H1 (cell line): ENCODE data around the gene CDK12. TPM values are rescaled to one million over a fixed set of nuclear protein-coding genes. Genes with fewer than 3 reads are reported as not detected.

Experiments
- CTCF ChIA-PET: fragments of 300-600 bp; sonication (Branson Sonifier 250); formaldehyde crosslinking; loops from one replicate; lab custom pipeline; 2021; ENCODE audit not compliant: partially characterized antibody; lab: Charles Lee
- POLR2A ChIA-PET: fragments of 300-600 bp; sonication (Branson Sonifier 250); formaldehyde crosslinking; loops from one replicate; lab custom pipeline; 2021; ENCODE audit warnings: inconsistent platforms; ENCODE audit not compliant: partially characterized antibody; lab: Charles Lee
- DNase-seq, 2 experiments: peaks; one replicate each; pipeline versions ENCODE4 v3.0.0 to v3.0.0-alpha.2; 2010 to 2022; ENCODE audit warnings: low spot score in 2 of 2, low read depth in 1 of 2, mixed read lengths in 1 of 2
- FAIRE-seq: peaks from 2 replicates; lab custom pipeline; 2011; peaks lifted over from hg19 to GRCh38; lab: Jason Lieb, UNC
- H2AFZ ChIP-seq: 2 replicates; pipeline ENCODE4 v1.8.1; 2012; ENCODE audit warnings: low read length, inconsistent platforms
- H2AK5ac ChIP-seq: 2 replicates; pipeline ENCODE4 v1.6.1; 2013; ENCODE audit warnings: low read depth, low read length
- H2BK120ac ChIP-seq: replicated peaks from 2 replicates; pipeline ENCODE3; 2013; ENCODE audit warnings: low read depth, low read length, inconsistent platforms
- H2BK12ac ChIP-seq: 2 replicates; pipeline ENCODE4 v1.6.1; 2013; ENCODE audit warnings: low read depth, low read length
- H2BK15ac ChIP-seq: 2 replicates; pipeline ENCODE4 v1.6.1; 2013; ENCODE audit warnings: low read length
- H2BK20ac ChIP-seq: 2 replicates; pipeline ENCODE4 v1.6.1; 2013; ENCODE audit warnings: low read length
- H2BK5ac ChIP-seq: 2 replicates; pipeline ENCODE4 v1.6.1; 2013; ENCODE audit warnings: low read depth, low read length
- H3K14ac ChIP-seq: 2 replicates; pipeline ENCODE4 v1.6.1; 2013; ENCODE audit warnings: inconsistent platforms; ENCODE audit not compliant: insufficient read length
- H3K18ac ChIP-seq: 2 replicates; pipeline ENCODE4 v1.6.1; 2013; ENCODE audit warnings: low read length; ENCODE audit errors: extremely low read depth
- H3K23ac ChIP-seq: 2 replicates; pipeline ENCODE4 v1.6.1; 2013; ENCODE audit warnings: inconsistent platforms; ENCODE audit not compliant: insufficient read length
- H3K23me2 ChIP-seq: 2 replicates; pipeline ENCODE4 v1.6.1; 2013; ENCODE audit warnings: low read depth, low read length
- H3K27ac ChIP-seq: 2 replicates; pipeline ENCODE4 v1.6.1; 2011; ENCODE audit warnings: low read depth, low read length, inconsistent platforms
- H3K27me3 ChIP-seq, 4 experiments: replicated peaks in 1 of 4; 1 replicate in 1 of 4; 2 replicates in 3 of 4; pipeline versions ENCODE4 v1.6.1 to v1.8.1; 2011 to 2013; ENCODE audit warnings: low read length in 3 of 4, mild to moderate bottlenecking in 3 of 4, inconsistent platforms in 2 of 4, mixed read lengths in 2 of 4, moderate library complexity in 1 of 4; ENCODE audit not compliant: control insufficient read depth in 3 of 4, insufficient read depth in 3 of 4; ENCODE audit errors: extremely low read depth in 1 of 4
- H3K36me3 ChIP-seq, 4 experiments: 2 replicates each; pipeline versions ENCODE4 v1.6.1 to v1.8.1; 2011 to 2013; ENCODE audit warnings: mild to moderate bottlenecking in 4 of 4, low read length in 3 of 4, moderate library complexity in 2 of 4, control low read depth in 1 of 4, inconsistent platforms in 1 of 4; ENCODE audit not compliant: insufficient read depth in 4 of 4, control insufficient read depth in 2 of 4
- H3K4ac ChIP-seq: replicated peaks from 2 replicates; pipeline ENCODE3; 2013; ENCODE audit warnings: low read length, low read depth, mixed read lengths, inconsistent platforms; ENCODE audit not compliant: insufficient read length
- H3K4me1 ChIP-seq, 4 experiments: replicated peaks in 1 of 4; 1 replicate in 1 of 4; 2 replicates in 3 of 4; pipeline versions ENCODE4 v1.6.1 to v1.8.1; 2011 to 2013; ENCODE audit warnings: low read length in 3 of 4, inconsistent platforms in 2 of 4, mixed read lengths in 1 of 4; ENCODE audit not compliant: insufficient read depth in 4 of 4, control insufficient read depth in 3 of 4
- H3K4me2 ChIP-seq, 2 experiments: 2 replicates each; pipeline versions ENCODE4 v1.6.1 to v1.8.1; 2011 to 2013; ENCODE audit warnings: low read depth in 2 of 2, low read length in 2 of 2, control low read depth in 1 of 2, inconsistent platforms in 1 of 2, mild to moderate bottlenecking in 1 of 2; ENCODE audit not compliant: insufficient read depth in 1 of 2
- H3K4me3 ChIP-seq, 4 experiments: fragments of 200-600, 300-600 bp in 1 of 4; sonication (generic), shearing (Covaris generic), sonication (Bioruptor Twin) in 1 of 4; 2 replicates each; pipeline versions ENCODE4 v1.5.1 to v1.8.1; 2011 to 2016; ENCODE audit warnings: low read length in 4 of 4, low read depth in 3 of 4, control low read depth in 2 of 4, inconsistent platforms in 2 of 4, mild to moderate bottlenecking in 2 of 4, mixed read lengths in 1 of 4, moderate library complexity in 1 of 4; ENCODE audit not compliant: insufficient read depth in 2 of 4; ENCODE audit errors: extremely low read depth in 1 of 4
- H3K56ac ChIP-seq: replicated peaks from 2 replicates; pipeline ENCODE3; 2013; ENCODE audit warnings: low read depth, mild to moderate bottlenecking, mixed read lengths, low read length, inconsistent platforms; ENCODE audit not compliant: insufficient read length
- H3K79me1 ChIP-seq: 2 replicates; pipeline ENCODE4 v1.6.1; 2013; ENCODE audit warnings: low read depth, low read length, control low read depth
- H3K79me2 ChIP-seq, 2 experiments: 2 replicates each; pipeline versions ENCODE4 v1.6.1 to v1.8.1; 2012 to 2013; ENCODE audit warnings: low read length in 2 of 2, mild to moderate bottlenecking in 2 of 2, inconsistent platforms in 1 of 2; ENCODE audit not compliant: insufficient read depth in 2 of 2, control insufficient read depth in 1 of 2
- H3K9ac ChIP-seq, 4 experiments: replicated peaks in 1 of 4; 1 replicate in 1 of 4; 2 replicates in 3 of 4; pipeline versions ENCODE4 v1.6.1 to v1.8.1; 2011 to 2013; ENCODE audit warnings: low read depth in 3 of 4, low read length in 3 of 4, control low read depth in 2 of 4, mild to moderate bottlenecking in 2 of 4, moderate library complexity in 2 of 4, inconsistent platforms in 1 of 4; ENCODE audit errors: extremely low read depth in 1 of 4
- H3K9me3 ChIP-seq, 2 experiments: 2 replicates each; pipeline versions ENCODE4 v1.6.1 to v1.8.1; 2012 to 2013; ENCODE audit warnings: mild to moderate bottlenecking in 2 of 2, moderate library complexity in 2 of 2, control low read depth in 1 of 2, inconsistent platforms in 1 of 2, low read depth in 1 of 2, low read length in 1 of 2, mixed read lengths in 1 of 2; ENCODE audit not compliant: insufficient read depth in 2 of 2
- H4K20me1 ChIP-seq, 2 experiments: replicated peaks in 1 of 2; 2 replicates each; pipeline versions ENCODE3 to v1.8.1; 2011 to 2013; ENCODE audit warnings: inconsistent platforms in 2 of 2, low read length in 2 of 2, mild to moderate bottlenecking in 1 of 2; ENCODE audit not compliant: insufficient read depth in 2 of 2, control insufficient read depth in 1 of 2
- H4K5ac ChIP-seq: 2 replicates; pipeline ENCODE4 v1.6.1; 2013; ENCODE audit warnings: low read length, low read depth, mixed read lengths, inconsistent platforms; ENCODE audit not compliant: insufficient read length
- H4K8ac ChIP-seq: 2 replicates; pipeline ENCODE4 v1.8.0; 2013; ENCODE audit warnings: mild to moderate bottlenecking, moderate library complexity, low read length, inconsistent platforms; ENCODE audit not compliant: insufficient read depth; ENCODE audit errors: extremely low read depth
- H4K91ac ChIP-seq: replicated peaks from 2 replicates; pipeline ENCODE3; 2013; ENCODE audit warnings: low read length, mixed read lengths, inconsistent platforms; ENCODE audit not compliant: insufficient read length
- RBBP5 ChIP-seq: IDR thresholded peaks from 2 replicates; pipeline ENCODE4 v1.7.1; 2012; ENCODE audit warnings: low read depth, mild to moderate bottlenecking, inconsistent platforms, low read length, moderate library complexity, borderline replicate concordance
- YY1 ChIP-seq: IDR thresholded peaks from 2 replicates; pipeline ENCODE4 v1.6.1; 2011; ENCODE audit warnings: low read depth, mild to moderate bottlenecking, low read length
- WGBS, 2 experiments: shearing (Covaris generic) in 1 of 2; methylation state at CpG; one replicate each; pipeline versions ENCODE4 v1.1.6 to v1.1.7; 2013 to 2015; ENCODE audit warnings: low lambda C conversion rate in 2 of 2, mixed read lengths in 2 of 2, inconsistent platforms in 1 of 2, low coverage in 1 of 2, missing lambda C conversion rate in 1 of 2; ENCODE audit not compliant: insufficient replicate concordance in 2 of 2, insufficient coverage in 1 of 2, insufficient read length in 1 of 2; ENCODE audit errors: extremely low coverage in 1 of 2, missing lambda C conversion rate in 1 of 2; 5-methylcytosine and 5-hydroxymethylcytosine counted together
- polyA plus RNA-seq, 7 experiments: library from polyadenylated mRNA; depleted of rRNA in 3 of 7; stranded (reverse) in 5 of 7; unstranded in 2 of 7; fragments of >200 nt in 5 of 7; fragments of 200-250 nt in 2 of 7; gene quantifications; 1 replicate in 5 of 7; 2 replicates in 1 of 7; 4 replicates in 1 of 7; pipeline versions ENCODE4 v1.2.1 to v1.2.3, GENCODE V29; 2011 to 2013; ENCODE audit warnings: missing spikeins in 2 of 7, mixed read lengths in 2 of 7
- total RNA-seq: library from RNA; stranded (reverse); fragmentation: NEBNext Ultra II Directional; extraction: Animal tissue kit (Norgen Biotek cat#: 25700); gene quantifications from 2 replicates; pipeline ENCODE4 v1.2.1, GENCODE V29; 2021

CDK12 gene
- total and polyA plus RNA-seq, 2 of the 8 experiments (the other 6 are each of a cell fraction or from before 2014, with no cell fraction given), result 14.8 to 70.3 TPM

GRCh38 chr17:39462631-39463375 lies 1.5 kb downstream of the CDK12 start:
- Histone ChIP-seq H3K9ac (peak overlapping the region; percentile 78 to 100 (median 92)), H3K23ac (no peak overlapping the region), H2BK5ac (no peak overlapping the region), H2AK5ac (no peak overlapping the region), H2BK12ac (no peak overlapping the region), H3K56ac (no peak overlapping the region), H3K4me3 (peak overlapping the region; percentile 65 to 95 (median 91)), H4K91ac (no peak overlapping the region), H3K23me2 (peaks cover 13% of the 10 kb centered on the region), H3K79me2 (peaks cover 33 to 61% of the 10 kb centered on the region in 2 experiments), H2BK15ac (no peak overlapping the region), H4K8ac (no peak overlapping the region), H3K27ac (no peak overlapping the region), H2BK20ac (no peak overlapping the region), H3K4me1 (no peaks in the 10 kb centered on the region; a peak in 3 of 7 replicates), H3K14ac (no peak overlapping the region), H3K4me2 (peak overlapping the region; percentile 89 to 96), H3K4ac (no peak overlapping the region), H3K9me3 (no peaks in the 10 kb centered on the region), H3K79me1 (peaks cover 4% of the 10 kb centered on the region; the same call in 1 of the 2 replicates), H3K36me3 (peaks cover 0 to 3% (median 0%) of the 10 kb centered on the region in 4 experiments; a peak in 1 of 8 replicates), H3K18ac (no peak overlapping the region), H4K20me1 (peaks cover 16 to 25% of the 10 kb centered on the region in 2 experiments), H2AFZ (no peak overlapping the region), H3K27me3 (no peaks in the 10 kb centered on the region), H2BK120ac (no peak overlapping the region), H4K5ac (no peak overlapping the region)
- no peak for FAIRE-seq
- TF ChIP-seq RBBP5 (0 out of 2 replicates have a peak, but pooled peaks have one; percentile 16), YY1 (no peak)
- WGBS, 2 experiments, result 17% methylated on average over 28 of the region's 28 CpGs; no CpG with 5 or more reads in 1 of the 2 experiments
- ChIA-PET CTCF (interaction anchor here (0.8 to 2.3 kb wide), 2 partner anchors 11 to 17 kb away, joined by 4 to 10 read pairs; partner anchors contain the start of gene MED1), POLR2A (interaction anchor here (0.6 to 7.5 kb wide), 18 partner anchors 9 to 365 kb away, joined by 3 to 167 read pairs (median 5); partner anchors contain the start of genes FBXL20, MED1 and RPL19)
- DNase-seq, result peak in 1 of 2 experiments; percentile 46
